Ovary (tissue), 3 donors: ENCODE data around the gene TPRG1.

Source experiments
- EP300 ChIP-seq: sonication (generic); formaldehyde crosslinking; IDR thresholded peaks from one replicate; pipeline ENCODE4 v1.6.1; 2017; ENCODE audit warnings: antibody characterized with exemption
- POLR2A ChIP-seq: fragments of 450-650 bp; IDR thresholded peaks from one replicate; pipeline ENCODE4 v1.6.1; 2017; ENCODE audit warnings: antibody characterized with exemption, mild to moderate bottlenecking, moderate library complexity
- TF ChIP-seq, protein P1 (sequence below), 3 donors: fragments of 450-650 bp in 2 of 3; fragments of 200-600 bp in 1 of 3; IDR thresholded peaks; one replicate each; pipeline versions ENCODE4 v1.5.1 to v1.8.0; 2016 to 2022; ENCODE audit warnings: antibody characterized with exemption in 3 of 3, mild to moderate bottlenecking in 1 of 3
- donor health status: DM: no; HTN: no; CAD: no.

DNA sequence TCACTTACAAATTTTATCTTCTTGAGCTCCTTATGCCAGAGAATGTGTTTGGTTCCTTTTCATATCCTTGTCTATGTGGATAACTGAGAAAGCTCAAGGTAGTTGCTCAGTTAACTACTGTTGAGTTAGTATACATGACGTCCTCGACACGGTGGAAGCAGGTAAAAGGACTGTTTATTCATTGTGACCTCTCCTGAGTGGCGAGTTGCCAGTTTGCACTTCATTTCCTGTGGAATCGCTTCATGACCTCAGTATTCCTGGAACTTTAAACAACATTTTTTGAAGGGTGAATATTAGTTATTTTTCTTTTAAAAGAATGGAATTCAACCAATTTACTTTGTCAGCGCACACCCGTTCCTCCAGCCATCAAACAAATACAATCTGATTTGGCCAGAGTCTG, 1.2 kb upstream of the TPRG1 start:
- TF ChIP-seq, protein P1, sequence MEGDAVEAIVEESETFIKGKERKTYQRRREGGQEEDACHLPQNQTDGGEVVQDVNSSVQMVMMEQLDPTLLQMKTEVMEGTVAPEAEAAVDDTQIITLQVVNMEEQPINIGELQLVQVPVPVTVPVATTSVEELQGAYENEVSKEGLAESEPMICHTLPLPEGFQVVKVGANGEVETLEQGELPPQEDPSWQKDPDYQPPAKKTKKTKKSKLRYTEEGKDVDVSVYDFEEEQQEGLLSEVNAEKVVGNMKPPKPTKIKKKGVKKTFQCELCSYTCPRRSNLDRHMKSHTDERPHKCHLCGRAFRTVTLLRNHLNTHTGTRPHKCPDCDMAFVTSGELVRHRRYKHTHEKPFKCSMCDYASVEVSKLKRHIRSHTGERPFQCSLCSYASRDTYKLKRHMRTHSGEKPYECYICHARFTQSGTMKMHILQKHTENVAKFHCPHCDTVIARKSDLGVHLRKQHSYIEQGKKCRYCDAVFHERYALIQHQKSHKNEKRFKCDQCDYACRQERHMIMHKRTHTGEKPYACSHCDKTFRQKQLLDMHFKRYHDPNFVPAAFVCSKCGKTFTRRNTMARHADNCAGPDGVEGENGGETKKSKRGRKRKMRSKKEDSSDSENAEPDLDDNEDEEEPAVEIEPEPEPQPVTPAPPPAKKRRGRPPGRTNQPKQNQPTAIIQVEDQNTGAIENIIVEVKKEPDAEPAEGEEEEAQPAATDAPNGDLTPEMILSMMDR (IDR thresholded peaks at IDR 0.05), result no peak
- no peak for TF ChIP-seq EP300
- no peak for TF ChIP-seq POLR2A
